GM12872 (cell line): ENCODE results near the gene OSBPL7.
A peak's percentile ranks its signal among the peaks of the same experiment; 100 is the strongest.

ENCODE experiments used
- TF ChIP-seq, protein P1 (sequence below): IDR thresholded peaks from 3 replicates; pipeline ENCODE4 v1.5.1; 2011; ENCODE audit warnings: low read depth, mild to moderate bottlenecking, low read length, moderate library complexity; ENCODE audit not compliant: insufficient read depth

The OSBPL7 gene

DNA sequence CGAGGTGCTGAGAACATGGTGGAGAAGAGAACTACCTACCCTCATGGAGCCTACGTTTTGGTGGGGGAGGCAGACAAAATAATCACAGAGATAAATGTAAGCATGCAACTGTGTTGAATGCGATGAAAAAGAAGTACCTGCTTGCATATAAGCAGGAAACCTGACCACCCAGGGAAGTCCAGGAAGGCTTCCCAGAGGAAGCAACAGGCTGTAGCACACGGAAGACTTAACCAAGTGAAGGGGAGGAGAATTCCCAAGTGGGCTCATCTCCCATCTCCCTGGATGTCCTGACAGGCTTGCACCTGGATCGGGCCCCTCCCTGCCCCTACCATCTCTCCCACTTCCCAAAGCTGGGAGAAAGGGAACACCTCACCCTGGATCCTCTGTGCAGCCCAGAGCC is 17.5 kb upstream of the OSBPL7 start:
- TF ChIP-seq, protein P1, sequence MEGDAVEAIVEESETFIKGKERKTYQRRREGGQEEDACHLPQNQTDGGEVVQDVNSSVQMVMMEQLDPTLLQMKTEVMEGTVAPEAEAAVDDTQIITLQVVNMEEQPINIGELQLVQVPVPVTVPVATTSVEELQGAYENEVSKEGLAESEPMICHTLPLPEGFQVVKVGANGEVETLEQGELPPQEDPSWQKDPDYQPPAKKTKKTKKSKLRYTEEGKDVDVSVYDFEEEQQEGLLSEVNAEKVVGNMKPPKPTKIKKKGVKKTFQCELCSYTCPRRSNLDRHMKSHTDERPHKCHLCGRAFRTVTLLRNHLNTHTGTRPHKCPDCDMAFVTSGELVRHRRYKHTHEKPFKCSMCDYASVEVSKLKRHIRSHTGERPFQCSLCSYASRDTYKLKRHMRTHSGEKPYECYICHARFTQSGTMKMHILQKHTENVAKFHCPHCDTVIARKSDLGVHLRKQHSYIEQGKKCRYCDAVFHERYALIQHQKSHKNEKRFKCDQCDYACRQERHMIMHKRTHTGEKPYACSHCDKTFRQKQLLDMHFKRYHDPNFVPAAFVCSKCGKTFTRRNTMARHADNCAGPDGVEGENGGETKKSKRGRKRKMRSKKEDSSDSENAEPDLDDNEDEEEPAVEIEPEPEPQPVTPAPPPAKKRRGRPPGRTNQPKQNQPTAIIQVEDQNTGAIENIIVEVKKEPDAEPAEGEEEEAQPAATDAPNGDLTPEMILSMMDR, result no peak

DNA sequence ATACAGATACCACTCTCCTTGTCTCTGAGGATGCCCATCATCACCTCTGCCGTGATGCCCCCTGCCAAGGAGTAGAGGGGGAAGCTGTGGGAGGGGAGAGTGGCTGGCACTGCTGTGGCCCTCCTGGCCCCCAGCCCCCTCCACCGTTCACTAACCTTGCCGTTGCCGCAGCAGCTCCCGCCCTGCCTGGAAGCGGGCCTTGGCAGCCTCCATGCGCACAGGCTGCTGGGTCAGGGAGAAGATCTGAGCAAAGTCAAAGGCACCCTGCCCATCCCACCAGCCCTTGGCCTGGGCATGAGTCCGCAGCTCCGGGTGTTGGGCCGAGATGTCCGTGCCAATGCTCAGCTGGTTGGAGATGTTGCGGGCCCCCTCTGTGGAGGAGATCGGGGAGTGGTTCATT is 17.0 kb upstream of the OSBPL7 start:
- TF ChIP-seq, protein P1, result no peak

DNA sequence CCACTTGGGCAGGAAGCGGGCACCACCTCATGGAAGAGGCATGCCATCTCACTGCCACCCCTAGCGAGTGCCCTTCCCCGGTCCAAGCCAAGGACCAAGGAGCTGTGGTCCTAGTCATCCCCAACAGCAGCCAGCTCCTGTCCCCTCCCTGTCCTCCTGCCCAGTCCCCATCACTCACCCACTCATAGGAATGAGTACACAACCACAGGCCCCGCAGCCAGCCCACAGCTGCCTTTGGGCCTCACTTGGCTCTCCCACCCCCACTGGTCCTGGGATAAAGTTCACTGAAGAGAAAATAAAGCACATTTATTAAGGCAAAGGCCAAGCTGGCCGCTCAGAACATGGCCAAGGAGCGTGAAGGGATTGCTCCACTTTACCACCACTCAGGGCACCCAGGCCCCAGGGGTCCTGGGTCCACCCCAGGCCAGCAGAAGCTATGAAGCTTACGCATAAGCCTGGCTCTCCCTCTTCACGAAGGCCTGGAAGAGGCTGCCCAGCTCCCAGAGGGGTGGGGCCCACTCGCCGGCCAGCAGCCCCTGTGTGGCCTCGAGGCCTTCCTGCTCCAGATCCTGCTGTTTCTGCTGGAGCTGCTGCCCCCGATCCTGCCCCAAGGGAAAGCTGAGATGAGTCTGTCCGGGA is 15.9 kb upstream of the OSBPL7 start:
- TF ChIP-seq, protein P1, result no peak

DNA sequence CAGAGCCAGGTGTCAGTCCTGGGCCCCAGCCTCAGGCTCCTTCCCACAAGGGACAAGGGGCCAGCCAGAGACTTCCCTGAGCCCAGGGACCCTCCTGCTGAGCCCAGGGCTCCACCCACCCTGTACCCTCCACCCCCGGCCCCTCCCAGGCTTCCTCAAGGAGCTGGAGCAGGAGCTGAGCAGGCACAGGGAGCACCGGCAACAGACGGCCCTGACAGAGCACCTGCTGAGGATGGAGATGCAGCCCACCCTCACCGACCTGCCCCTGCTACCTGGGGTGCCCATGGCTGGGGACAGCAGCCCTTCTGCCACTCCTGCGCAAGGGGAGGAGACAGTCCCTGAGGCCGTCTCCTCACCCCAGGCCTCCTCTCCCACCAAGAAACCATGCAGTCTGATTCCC is 15.0 kb upstream of the OSBPL7 start:
- TF ChIP-seq, protein P1, result no peak

DNA sequence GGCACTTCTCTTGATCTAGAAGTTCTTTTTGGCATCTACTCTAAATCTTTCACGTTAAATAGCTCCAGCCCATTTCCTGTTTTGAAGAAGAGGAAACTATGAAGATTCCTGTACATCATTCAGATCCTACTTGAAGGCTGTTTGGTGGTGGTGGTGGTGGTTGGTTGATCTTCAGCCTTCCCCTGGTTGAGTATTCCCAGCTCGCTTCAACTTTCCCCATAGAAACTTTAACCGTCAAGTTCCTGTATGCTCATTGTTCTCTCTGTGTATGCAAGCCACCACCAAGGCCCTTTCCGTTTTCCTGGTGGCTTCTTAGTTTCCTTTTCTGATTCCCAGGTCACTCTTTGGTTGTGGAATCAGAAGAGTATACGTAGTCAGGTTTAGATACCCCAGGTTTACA is 13.2 kb upstream of the OSBPL7 start:
- TF ChIP-seq, protein P1, result no peak

DNA sequence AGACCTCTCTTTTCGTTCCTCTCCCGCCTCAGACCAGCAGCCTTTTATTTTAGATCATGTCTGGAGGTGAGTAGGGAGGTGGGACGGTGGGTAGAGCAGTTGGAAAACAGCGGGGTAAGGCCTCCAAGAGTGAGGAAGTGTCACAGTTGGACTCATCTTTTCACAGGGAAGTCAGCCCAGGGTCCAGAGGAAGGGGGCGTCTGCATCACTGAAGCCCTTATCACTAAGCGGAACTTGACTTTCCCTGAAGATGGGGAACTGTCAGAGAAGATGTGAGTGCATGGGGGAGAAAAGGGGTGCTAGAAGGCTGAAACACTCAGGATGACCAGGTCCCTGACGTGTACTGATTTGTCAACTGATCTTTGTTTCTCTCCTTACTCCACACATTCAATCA is 10.3 kb upstream of the OSBPL7 start:
- TF ChIP-seq, protein P1, result no peak

DNA sequence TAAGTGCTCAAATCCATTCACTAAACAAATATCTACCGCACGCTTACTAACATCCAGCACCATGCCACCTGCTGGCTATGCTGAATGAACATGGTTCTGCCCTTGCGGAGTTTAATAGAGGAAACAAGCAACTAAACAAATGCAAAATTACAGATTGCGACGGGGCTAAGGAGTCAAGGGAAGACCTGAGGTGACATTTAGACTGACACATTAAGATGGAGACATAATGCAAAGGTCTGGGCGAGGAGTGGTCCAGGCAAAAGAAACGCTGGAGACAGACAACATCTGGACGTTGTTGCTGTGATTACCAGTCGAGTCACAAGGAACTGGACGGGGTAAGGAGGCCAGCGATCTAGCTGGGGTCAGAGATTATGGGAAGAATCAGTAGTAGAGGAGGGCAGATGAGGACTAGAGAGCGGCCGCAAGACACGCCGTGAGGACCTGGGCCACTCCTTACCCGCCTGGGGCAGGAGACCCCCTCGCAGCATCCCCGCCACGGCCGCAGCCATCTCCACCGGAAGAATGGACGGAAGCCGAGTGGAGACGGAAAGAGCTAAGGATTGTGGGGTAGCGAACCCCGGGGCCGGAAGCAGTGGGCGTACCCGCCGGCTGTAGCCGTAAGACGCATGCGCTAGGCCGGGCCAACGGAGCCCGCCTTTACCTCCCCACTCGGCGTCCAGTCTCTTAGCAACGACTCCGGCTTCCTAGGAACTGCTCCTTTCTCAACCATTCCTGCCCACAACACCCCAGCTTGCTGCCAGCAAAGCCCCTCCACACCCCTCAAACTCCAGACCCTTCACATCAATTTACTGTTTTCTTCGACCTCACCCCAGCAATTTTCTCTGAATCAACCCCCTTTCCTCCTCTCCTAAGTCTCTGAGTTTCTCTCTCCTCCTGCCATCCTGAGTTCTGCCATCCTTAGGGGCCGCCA is 9.7 kb upstream of the OSBPL7 start, which contains the start of the genes LRRC46 and MRPL10:
TSS of gene LRRC46 (plus strand) at position 668 of the 931 bp plus-strand sequence. CDS start 320 bp downstream, outside the sequence.
TSS of gene MRPL10 (minus strand) at position 539 of the 931 bp plus-strand sequence. CDS start at position 509, 30 bp downstream.
- TF ChIP-seq, protein P1, result peak; percentile 31; the same call in 1 of the 3 replicates
